AG09309 (cell line): ENCODE measurements around the gene PRRT1.

Experiments used
- DNase-seq: peaks from one replicate; pipeline ENCODE4 v3.0.0-alpha.2; 2010; ENCODE audit warnings: low read depth
- H3K4me3 ChIP-seq: 2 replicates; pipeline ENCODE4 v1.5.1; 2011; ENCODE audit warnings: mild to moderate bottlenecking, low read depth, low read length, moderate library complexity; ENCODE audit not compliant: control insufficient read depth
- TF ChIP-seq, protein P1 (sequence below): IDR thresholded peaks from 2 replicates; pipeline ENCODE4 v1.5.1; 2011; ENCODE audit warnings: mild to moderate bottlenecking, low read depth, low read length, inconsistent platforms; ENCODE audit not compliant: insufficient read depth, control insufficient read depth; ENCODE audit errors: missing control alignments

Gene PRRT1

DNA sequence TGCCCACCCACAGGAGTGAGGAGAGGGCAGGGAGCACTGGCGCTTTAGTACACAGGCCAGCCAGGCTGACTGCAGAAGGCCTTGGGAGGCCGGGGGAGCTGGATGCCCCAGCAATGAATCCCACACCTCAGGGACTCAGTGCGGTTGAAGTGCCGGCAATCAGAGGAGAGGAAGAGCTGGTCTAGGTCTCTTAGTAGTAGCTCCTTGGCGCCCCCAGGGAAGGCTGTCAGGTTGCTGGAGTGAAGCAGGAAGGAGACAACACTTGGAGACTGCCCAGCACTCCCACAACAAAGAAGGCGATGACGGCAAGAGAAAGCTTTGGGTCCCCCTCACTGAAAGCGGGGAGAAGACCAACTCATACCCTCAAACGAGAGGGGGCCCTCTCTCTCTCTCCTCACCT lies 34.3 kb downstream of the PRRT1 start:
- no peak overlapping the region for H3K4me3 ChIP-seq
- TF ChIP-seq, protein P1, sequence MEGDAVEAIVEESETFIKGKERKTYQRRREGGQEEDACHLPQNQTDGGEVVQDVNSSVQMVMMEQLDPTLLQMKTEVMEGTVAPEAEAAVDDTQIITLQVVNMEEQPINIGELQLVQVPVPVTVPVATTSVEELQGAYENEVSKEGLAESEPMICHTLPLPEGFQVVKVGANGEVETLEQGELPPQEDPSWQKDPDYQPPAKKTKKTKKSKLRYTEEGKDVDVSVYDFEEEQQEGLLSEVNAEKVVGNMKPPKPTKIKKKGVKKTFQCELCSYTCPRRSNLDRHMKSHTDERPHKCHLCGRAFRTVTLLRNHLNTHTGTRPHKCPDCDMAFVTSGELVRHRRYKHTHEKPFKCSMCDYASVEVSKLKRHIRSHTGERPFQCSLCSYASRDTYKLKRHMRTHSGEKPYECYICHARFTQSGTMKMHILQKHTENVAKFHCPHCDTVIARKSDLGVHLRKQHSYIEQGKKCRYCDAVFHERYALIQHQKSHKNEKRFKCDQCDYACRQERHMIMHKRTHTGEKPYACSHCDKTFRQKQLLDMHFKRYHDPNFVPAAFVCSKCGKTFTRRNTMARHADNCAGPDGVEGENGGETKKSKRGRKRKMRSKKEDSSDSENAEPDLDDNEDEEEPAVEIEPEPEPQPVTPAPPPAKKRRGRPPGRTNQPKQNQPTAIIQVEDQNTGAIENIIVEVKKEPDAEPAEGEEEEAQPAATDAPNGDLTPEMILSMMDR, result no peak
- DNase-seq, result no peak

DNA sequence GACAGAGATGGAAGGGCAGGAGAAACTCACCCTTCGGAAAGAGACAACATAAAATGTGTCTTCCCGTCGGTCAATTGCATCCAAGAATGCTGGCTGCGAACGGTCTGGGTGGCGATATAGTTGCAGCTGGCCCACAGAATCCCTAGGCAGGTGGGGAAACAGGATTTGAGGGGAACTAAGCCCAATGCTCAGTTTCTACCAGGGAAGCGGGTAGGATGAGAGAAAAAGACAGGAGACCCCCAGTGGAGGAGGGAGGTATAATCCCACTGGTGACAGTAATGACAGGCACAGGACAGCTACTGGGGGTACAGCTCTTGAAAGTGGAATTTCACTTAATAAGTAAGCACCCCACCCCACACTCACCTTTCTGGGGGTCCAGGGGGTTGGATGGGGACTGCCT lies 35.1 kb downstream of the PRRT1 start:
- no peak for DNase-seq
- TF ChIP-seq, protein P1, result peak; percentile 41
- no peak overlapping the region for H3K4me3 ChIP-seq

DNA sequence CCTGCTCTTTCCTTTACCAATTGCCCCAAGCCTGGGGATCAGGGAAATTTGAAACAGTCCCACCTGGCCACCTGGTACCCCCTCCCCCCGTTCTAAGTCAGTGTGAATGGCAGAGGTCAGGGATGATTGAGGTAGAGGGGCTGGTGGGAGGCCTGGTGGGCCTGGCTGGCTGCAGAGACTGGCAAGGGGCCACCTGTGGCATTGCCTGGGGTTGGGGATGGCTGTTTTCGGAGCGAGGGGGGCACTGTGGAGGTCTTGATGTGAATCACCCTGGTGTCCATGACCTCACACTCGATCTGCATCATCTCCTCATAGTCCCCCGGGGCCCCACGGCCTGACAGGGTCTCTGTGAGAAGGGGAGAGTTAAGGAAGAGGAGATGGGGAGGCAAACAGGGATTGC lies 36.1 kb downstream of the PRRT1 start:
- H3K4me3 ChIP-seq, result no peak overlapping the region
- TF ChIP-seq, protein P1, result no peak
- no peak for DNase-seq

DNA sequence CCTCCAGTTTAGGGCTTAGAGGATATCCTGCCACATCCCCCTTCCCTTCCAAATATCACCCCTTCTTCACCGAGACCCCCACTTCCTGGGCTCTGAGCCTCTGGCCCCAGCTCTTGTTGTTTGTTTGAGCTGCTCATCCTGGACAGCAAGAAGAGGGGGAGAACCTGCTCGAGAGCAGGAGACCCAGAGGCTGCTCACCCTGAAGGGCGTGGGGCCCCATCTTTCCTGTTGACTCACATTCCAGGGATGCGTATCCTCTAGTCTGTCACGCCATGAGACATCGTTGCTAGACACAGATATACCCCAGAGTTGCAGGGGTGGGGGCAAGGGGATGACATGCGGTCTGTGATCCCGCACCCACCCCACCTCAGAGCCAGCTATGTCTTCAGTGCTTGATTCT lies 36.9 kb downstream of the PRRT1 start:
- TF ChIP-seq, protein P1, result no peak
- no peak for DNase-seq
- H3K4me3 ChIP-seq, result no peak overlapping the region

DNA sequence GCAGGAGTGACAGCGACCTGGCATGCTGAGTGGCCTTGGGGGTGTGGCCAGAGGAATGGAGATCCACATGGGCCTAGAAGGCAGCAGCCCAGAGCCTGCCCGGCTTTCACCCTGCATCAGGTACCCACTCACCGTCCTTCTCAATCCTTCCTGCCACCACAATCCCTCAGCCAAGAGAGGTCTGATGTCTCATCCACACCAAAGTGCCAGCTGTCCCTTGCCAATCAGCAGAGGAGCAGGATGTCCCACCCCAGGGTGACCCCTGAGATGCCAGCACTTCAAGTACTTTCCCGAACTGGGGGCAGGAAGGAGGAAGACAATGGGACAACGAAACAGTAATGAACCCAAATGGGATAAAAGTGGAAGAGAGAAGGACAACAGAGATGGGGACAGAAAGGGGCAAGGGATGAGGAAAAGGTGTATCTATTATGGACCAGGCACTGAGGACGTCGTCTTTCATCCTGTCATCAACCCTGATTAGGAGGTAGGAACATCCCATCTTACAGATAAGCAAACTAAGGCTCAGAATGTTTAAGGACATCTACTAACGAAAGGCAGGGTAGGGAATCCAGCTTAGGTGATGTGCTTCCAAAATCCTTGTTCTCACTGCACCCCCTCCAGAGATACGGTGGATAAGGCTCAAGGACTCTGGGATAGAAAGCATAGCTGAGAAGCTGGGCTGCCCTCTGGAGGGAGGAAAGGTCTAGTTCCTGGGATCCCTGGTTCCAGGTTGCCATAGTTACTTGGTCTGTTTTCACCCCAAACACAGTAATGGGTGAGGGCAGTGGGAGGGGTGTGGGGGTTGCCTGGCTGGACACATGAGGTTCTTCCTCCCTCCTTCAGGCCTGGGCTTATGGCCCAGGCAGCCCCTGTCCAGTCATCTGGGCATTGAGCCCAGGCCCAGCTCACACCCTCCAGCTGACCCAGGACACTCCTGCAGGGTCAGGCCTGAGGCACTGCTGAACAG lies 38.1 kb downstream of the PRRT1 start:
- TF ChIP-seq, protein P1, result peak; percentile 69
- peak; percentile 81 for DNase-seq
- H3K4me3 ChIP-seq, result no peak overlapping the region

DNA sequence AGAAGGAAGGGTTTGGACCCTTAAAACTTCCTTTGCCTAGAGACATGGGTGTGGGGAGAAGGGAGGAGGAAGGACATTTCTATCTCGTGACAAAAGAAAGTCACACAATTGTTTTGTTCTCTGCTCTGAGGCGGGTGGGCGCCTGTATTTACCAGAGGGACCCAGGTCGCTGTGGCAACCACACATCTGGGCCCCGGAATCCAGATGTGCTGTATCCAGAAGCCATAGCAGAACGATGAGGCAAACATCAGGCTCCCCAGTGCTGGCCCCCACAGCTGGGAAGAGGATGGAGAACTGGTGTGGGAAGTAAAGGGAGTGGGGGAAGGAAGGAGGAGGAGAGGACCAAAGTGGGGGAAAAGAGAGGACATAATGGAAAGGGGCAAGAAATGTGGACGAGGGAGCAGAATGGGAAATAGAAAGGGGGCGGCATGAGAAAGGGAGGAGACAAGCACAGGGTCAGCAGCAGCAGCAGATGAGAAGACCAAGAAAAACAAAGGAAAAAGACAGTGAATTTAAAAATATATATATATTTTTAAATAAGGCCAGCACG lies 39.2 kb downstream of the PRRT1 start:
- DNase-seq, result no peak
- no peak overlapping the region for H3K4me3 ChIP-seq
- TF ChIP-seq, protein P1, result no peak
